ENCODE measurements around the gene CACNB4. TPM values are rescaled to one million over a fixed set of nuclear protein-coding genes. Genes with fewer than 3 reads are reported as not detected.

Gene CACNB4
- total RNA-seq, 3 donors from 2014 or later, result 1.6 to 17.7 (median 11.5) TPM

- TF ChIP-seq POLR2AphosphoS5 (IDR thresholded peaks at IDR 0.05), result no peak
- TF ChIP-seq POLR2A (IDR thresholded peaks at IDR 0.05), result no peak
- TF ChIP-seq, protein P1, sequence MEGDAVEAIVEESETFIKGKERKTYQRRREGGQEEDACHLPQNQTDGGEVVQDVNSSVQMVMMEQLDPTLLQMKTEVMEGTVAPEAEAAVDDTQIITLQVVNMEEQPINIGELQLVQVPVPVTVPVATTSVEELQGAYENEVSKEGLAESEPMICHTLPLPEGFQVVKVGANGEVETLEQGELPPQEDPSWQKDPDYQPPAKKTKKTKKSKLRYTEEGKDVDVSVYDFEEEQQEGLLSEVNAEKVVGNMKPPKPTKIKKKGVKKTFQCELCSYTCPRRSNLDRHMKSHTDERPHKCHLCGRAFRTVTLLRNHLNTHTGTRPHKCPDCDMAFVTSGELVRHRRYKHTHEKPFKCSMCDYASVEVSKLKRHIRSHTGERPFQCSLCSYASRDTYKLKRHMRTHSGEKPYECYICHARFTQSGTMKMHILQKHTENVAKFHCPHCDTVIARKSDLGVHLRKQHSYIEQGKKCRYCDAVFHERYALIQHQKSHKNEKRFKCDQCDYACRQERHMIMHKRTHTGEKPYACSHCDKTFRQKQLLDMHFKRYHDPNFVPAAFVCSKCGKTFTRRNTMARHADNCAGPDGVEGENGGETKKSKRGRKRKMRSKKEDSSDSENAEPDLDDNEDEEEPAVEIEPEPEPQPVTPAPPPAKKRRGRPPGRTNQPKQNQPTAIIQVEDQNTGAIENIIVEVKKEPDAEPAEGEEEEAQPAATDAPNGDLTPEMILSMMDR (IDR thresholded peaks at IDR 0.05), result no peak
- Histone ChIP-seq H3K4me1 (no peaks in the 10 kb centered on the region), H3K36me3 (no peaks in the 10 kb centered on the region), H3K27me3 (no peaks in the 10 kb centered on the region), H3K4me3 (no peak overlapping the region), H3K9me3 (no peaks in the 10 kb centered on the region), H3K27ac (no peak overlapping the region)
- intact Hi-C loops (cut with DNase I; ENCODE audit: low total_unique reads), result no loop called here
- DNase-seq (ENCODE audit: low spot score in 2 of 2), result no peak
Observed at GRCh38 chr2:151904021-151904420, 194.8 kb downstream of the CACNB4 start.

DNA sequence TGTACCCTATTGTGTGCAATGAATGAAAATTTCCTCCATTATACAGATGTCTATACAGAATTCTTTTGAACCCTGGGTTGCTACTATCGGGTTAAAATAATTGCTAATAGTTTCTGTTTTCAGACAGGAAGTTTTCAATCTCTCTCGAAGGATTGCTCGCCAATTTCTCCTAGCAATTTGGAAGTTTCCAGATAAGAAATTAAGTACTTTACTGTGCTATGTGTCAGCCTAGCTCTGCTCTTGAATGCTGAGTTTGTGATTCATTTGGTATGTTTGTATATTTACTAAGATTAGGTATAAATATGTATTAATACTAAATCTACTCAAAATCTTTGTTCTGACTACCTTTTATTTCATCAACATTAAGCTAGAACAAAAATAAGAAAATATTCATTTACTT, 196.0 kb downstream of the CACNB4 start:
- no peaks in the 10 kb centered on the region for H3K36me3 ChIP-seq
- intact Hi-C loops (cut with DNase I; ENCODE audit: low total_unique reads), result no loop called here
- no peak for TF ChIP-seq POLR2A (IDR thresholded peaks at IDR 0.05)
- TF ChIP-seq POLR2AphosphoS5 (IDR thresholded peaks at IDR 0.05), result no peak
- TF ChIP-seq, protein P1 (IDR thresholded peaks at IDR 0.05), result no peak
- DNase-seq (ENCODE audit: low spot score in 2 of 2), result no peak
- H3K4me3 ChIP-seq, result no peak overlapping the region
- H3K27ac ChIP-seq, result no peak overlapping the region
- H3K9me3 ChIP-seq, result no peaks in the 10 kb centered on the region
- no peaks in the 10 kb centered on the region for H3K4me1 ChIP-seq
- no peaks in the 10 kb centered on the region for H3K27me3 ChIP-seq

GRCh38 chr2:151900331-151900730, 198.5 kb downstream of the CACNB4 start:
- Histone ChIP-seq H3K4me1 (no peaks in the 10 kb centered on the region), H3K36me3 (no peaks in the 10 kb centered on the region), H3K9me3 (no peaks in the 10 kb centered on the region), H3K27me3 (no peaks in the 10 kb centered on the region), H3K27ac (no peak overlapping the region), H3K4me3 (no peak overlapping the region)
- intact Hi-C loops (cut with DNase I; ENCODE audit: low total_unique reads), result no loop called here
- DNase-seq (ENCODE audit: low spot score in 2 of 2), result no peak
- TF ChIP-seq POLR2A (IDR thresholded peaks at IDR 0.05) (no peak), POLR2AphosphoS5 (IDR thresholded peaks at IDR 0.05) (no peak)
- TF ChIP-seq, protein P1 (IDR thresholded peaks at IDR 0.05), result no peak

DNA sequence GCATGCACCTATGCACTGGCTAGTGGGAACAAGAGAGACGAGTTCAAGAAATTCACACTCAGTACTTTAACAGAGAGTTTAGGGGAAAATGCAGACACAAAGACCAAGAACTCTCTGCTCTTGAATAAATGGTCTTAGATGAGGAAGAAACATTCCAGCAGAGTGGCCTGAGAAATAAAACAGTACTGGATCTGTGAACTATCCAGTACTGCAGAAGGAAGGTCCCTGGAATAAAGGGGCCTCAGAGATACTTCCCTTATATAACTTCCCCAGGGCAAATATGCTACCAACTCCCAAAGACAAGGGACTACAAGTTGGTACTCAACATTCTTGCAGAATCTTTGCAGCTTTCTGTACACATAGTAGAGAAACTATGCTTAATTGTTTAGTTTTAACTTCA, 199.7 kb downstream of the CACNB4 start:
- Histone ChIP-seq H3K27ac (no peak overlapping the region), H3K4me3 (no peak overlapping the region), H3K36me3 (no peaks in the 10 kb centered on the region), H3K27me3 (no peaks in the 10 kb centered on the region), H3K9me3 (peaks cover 0 to 4% of the 10 kb centered on the region in 2 donors), H3K4me1 (no peaks in the 10 kb centered on the region)
- intact Hi-C loops (cut with DNase I; ENCODE audit: low total_unique reads), result no loop called here
- no peak for DNase-seq (ENCODE audit: low spot score in 2 of 2)
- no peak for TF ChIP-seq POLR2A (IDR thresholded peaks at IDR 0.05)
- TF ChIP-seq, protein P1 (IDR thresholded peaks at IDR 0.05), result no peak
- TF ChIP-seq POLR2AphosphoS5 (IDR thresholded peaks at IDR 0.05), result no peak

DNA sequence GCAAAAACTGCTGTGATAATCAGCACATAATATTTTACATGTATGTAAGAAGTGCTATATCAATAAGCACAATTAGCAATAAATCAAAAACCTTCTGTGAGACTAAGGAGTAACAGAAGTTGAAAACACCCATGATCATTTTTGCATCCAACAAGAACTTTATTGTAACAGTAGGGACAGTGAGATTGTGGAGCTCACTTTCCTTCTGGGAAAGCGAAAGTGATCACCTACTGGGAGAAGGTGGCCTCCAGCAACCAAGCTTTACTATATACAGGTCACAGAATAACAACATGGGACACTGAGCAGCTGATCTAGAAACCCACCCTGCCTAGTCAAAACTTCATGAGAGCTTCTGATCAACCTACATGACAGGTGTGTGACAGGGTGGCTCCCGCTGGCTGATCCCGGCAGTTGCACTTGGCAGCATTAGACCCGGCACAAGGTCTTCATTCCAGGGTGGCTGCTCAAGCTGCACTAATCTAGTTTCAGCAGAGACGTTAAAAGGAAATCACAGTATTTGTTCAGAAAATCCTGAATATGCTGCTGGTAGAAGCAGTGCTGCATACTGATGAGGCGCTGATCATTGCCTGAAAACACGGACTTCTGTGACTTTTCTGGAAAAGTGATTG, 207.2 kb downstream of the CACNB4 start:
- H3K4me3 ChIP-seq, result peak overlapping the region in 1 of 3 donors; percentile 23
- no peak overlapping the region for H3K27ac ChIP-seq
- H3K9me3 ChIP-seq, result peaks cover 0 to 4% of the 10 kb centered on the region in 2 donors
- intact Hi-C loops (cut with DNase I; ENCODE audit: low total_unique reads), result no loop called here
- TF ChIP-seq, protein P1 (IDR thresholded peaks at IDR 0.05), result no peak
- TF ChIP-seq POLR2AphosphoS5 (IDR thresholded peaks at IDR 0.05) (no peak), POLR2A (IDR thresholded peaks at IDR 0.05) (no peak)
- H3K4me1 ChIP-seq, result no peaks in the 10 kb centered on the region
- DNase-seq (ENCODE audit: low spot score in 2 of 2), result no peak
- no peaks in the 10 kb centered on the region for H3K27me3 ChIP-seq
- H3K36me3 ChIP-seq, result no peaks in the 10 kb centered on the region

Measured in breast epithelium (tissue), 4 donors.